ENCODE data around the gene IRF1.

Gene IRF1

DNA sequence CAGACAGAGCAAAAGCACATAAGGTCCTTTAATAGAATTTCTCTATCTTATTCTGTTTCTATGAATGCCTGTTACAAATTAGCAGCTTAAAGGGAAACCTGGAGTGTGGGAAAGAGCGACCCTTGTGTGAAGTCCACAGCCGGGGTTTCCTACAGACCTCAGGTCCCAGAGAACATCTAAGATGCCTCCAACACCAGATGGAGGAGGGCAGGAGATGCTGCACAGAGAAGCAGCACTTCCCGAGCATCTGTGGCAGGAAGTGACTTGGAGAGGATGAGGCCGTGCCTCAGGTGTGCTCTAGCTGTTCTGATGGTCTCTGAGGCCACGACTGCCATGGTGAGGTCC, 26.8 kb downstream of the IRF1 start:
- DNase-seq (ENCODE audit: low spot score): no peak
- TF ChIP-seq, protein P1, sequence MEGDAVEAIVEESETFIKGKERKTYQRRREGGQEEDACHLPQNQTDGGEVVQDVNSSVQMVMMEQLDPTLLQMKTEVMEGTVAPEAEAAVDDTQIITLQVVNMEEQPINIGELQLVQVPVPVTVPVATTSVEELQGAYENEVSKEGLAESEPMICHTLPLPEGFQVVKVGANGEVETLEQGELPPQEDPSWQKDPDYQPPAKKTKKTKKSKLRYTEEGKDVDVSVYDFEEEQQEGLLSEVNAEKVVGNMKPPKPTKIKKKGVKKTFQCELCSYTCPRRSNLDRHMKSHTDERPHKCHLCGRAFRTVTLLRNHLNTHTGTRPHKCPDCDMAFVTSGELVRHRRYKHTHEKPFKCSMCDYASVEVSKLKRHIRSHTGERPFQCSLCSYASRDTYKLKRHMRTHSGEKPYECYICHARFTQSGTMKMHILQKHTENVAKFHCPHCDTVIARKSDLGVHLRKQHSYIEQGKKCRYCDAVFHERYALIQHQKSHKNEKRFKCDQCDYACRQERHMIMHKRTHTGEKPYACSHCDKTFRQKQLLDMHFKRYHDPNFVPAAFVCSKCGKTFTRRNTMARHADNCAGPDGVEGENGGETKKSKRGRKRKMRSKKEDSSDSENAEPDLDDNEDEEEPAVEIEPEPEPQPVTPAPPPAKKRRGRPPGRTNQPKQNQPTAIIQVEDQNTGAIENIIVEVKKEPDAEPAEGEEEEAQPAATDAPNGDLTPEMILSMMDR (IDR thresholded peaks at IDR 0.05; ENCODE audit: extremely low read depth, missing control alignments): no peak

DNA sequence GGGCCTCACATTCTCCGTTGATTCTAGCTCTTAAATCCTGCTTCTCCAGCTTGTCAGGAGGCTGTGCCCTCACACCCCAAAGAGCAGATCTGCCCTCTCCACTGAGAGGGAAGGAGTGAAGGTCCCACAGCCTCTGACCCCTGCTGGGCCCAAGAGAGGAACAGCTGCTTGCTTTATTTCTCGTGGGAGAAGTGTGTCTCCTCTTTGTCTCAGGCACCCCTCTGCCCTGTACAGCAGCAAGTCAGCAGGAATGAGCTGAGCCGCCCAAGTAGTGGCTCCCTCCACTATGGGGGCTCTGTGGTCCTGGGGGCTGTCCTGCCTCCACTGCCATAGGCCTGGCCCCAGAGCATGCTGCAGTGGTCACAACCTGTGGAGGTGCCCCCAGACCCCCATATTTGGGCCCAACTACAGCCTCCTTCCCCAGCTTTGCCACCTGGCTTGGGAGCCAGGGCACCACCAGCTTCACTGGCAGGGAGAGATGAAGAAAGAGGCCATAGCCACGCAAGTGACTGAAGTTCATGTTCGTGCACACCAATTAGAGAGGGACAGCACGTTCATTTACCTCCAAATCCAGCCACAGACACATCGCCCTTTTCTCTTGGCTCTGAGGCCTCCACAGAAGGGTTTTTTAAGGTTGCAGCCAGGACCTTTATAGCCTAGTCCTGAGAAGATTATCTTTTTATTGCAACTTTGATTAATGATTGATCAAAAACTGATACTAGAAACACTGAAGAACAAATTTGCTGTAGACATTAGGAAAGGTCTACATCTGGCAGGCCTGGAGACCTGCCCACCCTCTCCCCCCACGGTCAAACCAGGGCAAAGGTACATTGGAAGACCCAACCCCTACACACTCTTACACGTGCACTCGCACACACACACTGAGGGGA, 27.5 kb downstream of the IRF1 start:
- TF ChIP-seq, protein P1 (IDR thresholded peaks at IDR 0.05; ENCODE audit: extremely low read depth, missing control alignments): no peak
- DNase-seq (ENCODE audit: low spot score): no peak

DNA sequence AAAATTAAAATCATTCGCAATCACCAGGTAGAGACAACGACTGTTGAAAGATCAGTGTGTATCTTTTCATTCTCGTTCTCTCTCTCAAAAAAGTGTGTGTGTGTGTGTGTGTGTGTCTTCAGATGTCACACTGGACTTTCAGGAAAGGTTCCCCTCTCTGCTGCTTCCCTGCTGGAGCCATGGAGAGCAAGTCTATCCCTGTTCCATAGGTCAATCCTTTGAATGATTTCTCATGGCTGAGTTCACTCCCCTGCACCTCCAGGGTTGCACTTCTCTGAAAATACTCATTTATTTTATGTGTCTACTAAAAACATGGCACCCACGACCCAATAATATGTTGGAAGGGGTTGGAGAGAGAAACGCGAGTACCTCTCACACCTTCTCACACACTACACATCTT, 28.2 kb downstream of the IRF1 start:
- no peak for DNase-seq (ENCODE audit: low spot score)
- TF ChIP-seq, protein P1 (IDR thresholded peaks at IDR 0.05; ENCODE audit: extremely low read depth, missing control alignments): no peak

DNA sequence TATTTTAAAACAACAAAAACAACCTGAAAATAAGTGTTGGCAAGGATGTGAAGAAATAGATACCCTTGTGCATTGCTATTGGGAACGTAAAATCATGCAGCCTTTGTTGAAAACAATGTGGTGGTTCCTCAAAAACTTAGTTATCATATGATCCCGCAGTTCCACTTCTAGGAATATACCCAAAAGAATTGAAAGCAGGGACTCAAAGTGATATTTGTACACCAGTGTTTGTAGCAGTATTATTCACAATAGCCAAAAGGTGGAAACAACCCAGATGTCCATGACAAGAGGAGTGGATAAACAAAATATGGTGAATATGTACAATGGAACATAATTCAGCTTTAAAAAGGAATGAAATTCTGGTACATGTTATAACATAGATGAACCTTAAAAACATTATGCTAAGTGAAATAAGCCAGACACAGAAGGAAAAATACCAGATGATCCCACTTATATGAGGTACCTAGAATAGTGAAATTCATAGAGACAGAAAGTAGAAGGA, 29.0 kb downstream of the IRF1 start:
- no peak for DNase-seq (ENCODE audit: low spot score)
- TF ChIP-seq, protein P1 (IDR thresholded peaks at IDR 0.05; ENCODE audit: extremely low read depth, missing control alignments): no peak

DNA sequence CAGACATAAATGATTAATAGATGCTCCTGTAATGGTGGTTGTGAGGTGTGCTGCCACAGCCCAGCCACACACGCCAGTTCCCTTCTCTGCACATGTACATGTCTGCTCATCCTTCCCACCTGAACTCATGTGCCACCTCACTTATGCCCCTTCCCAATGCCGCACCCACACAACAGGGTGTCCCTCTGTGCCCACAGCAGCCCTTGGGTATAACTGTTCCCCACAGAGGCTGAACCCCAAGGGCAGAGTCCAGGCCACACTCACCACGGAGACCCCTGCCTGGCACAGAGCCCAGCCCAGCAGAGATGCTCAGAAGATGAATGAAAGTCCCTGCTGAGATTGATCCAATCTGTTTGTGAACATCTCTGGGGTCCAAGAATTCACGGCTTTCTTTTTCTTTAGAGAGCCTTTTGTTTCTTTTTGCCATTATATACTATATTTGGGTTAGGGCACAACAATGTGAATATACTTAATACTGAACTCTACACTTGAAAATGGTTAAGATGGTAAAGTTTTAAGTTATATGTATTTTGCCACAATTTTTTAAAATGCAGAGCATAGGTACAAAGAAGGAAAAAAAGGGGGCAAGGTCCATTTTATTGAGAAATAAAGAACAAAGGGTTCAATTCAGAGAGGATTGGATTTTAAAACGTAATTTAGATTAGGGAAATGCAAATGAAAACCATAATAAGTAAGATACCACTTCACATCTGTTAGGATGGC, 29.6 kb downstream of the IRF1 start:
- TF ChIP-seq, protein P1 (IDR thresholded peaks at IDR 0.05; ENCODE audit: extremely low read depth, missing control alignments): no peak
- no peak for DNase-seq (ENCODE audit: low spot score)

DNA sequence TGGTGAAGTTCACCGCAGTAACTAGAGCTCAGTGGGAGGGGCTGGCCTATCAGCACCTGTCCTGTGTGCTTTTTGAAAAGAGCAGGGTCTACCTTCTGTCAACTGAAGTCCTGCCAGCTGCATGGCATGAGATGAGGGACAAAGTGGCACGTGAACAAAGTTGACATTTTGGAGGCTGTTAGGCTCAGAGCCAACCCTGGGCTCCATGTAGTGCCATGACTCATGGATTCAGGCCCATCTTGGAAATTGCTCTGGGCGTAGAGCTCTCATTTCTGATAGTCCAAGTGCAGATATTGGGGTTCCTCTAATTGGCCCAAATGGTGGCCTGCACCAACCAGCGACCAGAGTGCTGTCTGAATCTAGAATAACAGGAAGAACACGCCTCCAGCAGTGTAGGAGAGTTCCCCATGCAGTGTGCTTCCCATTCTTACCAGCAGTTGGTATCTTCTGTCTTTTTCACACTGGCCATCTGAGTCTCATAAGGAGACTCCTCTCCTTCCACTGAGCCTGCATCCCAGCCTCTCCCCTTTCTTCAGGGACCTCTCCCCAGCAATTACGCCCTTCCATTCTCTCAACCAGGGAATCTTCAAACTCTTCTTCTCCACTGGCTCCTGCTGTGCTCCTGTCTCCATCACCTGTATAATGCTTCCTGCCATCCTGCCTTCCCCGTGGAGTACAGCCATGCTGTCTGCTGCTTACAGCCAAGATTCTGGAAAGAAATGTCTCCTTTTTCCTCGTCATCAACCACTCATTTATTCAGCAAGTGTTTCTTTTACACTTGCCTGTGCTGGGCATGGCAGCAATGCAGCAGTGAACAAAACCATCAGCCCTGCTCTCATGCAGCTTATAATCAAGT, 30.4 kb downstream of the IRF1 start:
- no peak for DNase-seq (ENCODE audit: low spot score)
- TF ChIP-seq, protein P1 (IDR thresholded peaks at IDR 0.05; ENCODE audit: extremely low read depth, missing control alignments): no peak

Data from GM20000 (cell line).